Hindlimb muscle (tissue), 1 donor: Measurements from ENCODE around the gene CEP85L. TPM values are rescaled to one million over a fixed set of nuclear protein-coding genes. Genes with fewer than 3 reads are reported as not detected.

Experiments used
- DNase-seq: peaks from one replicate; pipeline ENCODE4 v3.0.0-alpha.2; 2013
- polyA plus RNA-seq: library from polyadenylated mRNA; unstranded; fragments of 120-200 nt; gene quantifications from one replicate; pipeline ENCODE4 v1.2.1, GENCODE V29; 2013; ENCODE audit not compliant: insufficient read length

Gene CEP85L
- polyA plus RNA-seq, 1 donor, result 20.0 TPM

GRCh38 chr6:118574051-118574865, 77.1 kb downstream of the CEP85L start:
- no peak for DNase-seq

GRCh38 chr6:118571121-118571520, 80.3 kb downstream of the CEP85L start:
- no peak for DNase-seq

- DNase-seq, result no peak
Observed at GRCh38 chr6:118569498-118569897, 81.9 kb downstream of the CEP85L start.

GRCh38 chr6:118567974-118568373, 83.4 kb downstream of the CEP85L start:
- DNase-seq, result no peak

- DNase-seq, result no peak
Observed at GRCh38 chr6:118565311-118565960, 86.0 kb downstream of the CEP85L start.

- DNase-seq, result no peak
Observed at GRCh38 chr6:118562959-118563358, 88.4 kb downstream of the CEP85L start.

- no peak for DNase-seq
Observed at GRCh38 chr6:118562248-118562647, 89.1 kb downstream of the CEP85L start.

- DNase-seq, result no peak
Observed at GRCh38 chr6:118559659-118560058, 91.7 kb downstream of the CEP85L start.

- DNase-seq, result no peak
Observed at GRCh38 chr6:118558464-118559217, 92.8 kb downstream of the CEP85L start.

GRCh38 chr6:118554698-118555097, 96.7 kb downstream of the CEP85L start:
- DNase-seq, result no peak

- DNase-seq, result no peak
Observed at GRCh38 chr6:118553132-118553531, 98.3 kb downstream of the CEP85L start.

- DNase-seq, result peak; percentile 29
Observed at GRCh38 chr6:118551063-118552053, 100.0 kb downstream of the CEP85L start.

- no peak for DNase-seq
Observed at GRCh38 chr6:118548613-118549012, 102.8 kb downstream of the CEP85L start.

- DNase-seq, result no peak
Observed at GRCh38 chr6:118548136-118548535, 103.3 kb downstream of the CEP85L start, which contains the start of gene PLN. PLN (plus strand) TSS chr6:118548296; CDS start chr6:118558922, 10,626 bp downstream.

GRCh38 chr6:118546880-118547218, 104.5 kb downstream of the CEP85L start:
- no peak for DNase-seq

- no peak for DNase-seq
Observed at GRCh38 chr6:118546164-118546879, 105.1 kb downstream of the CEP85L start.

- no peak for DNase-seq
Observed at GRCh38 chr6:118544105-118544504, 107.3 kb downstream of the CEP85L start.

GRCh38 chr6:118542184-118542952, 109.0 kb downstream of the CEP85L start:
- no peak for DNase-seq

- peak; percentile 17 for DNase-seq
Observed at GRCh38 chr6:118537574-118537973, 113.8 kb downstream of the CEP85L start.

GRCh38 chr6:118536478-118536877, 114.9 kb downstream of the CEP85L start:
- DNase-seq, result no peak
